GM20000 (cell line): Measurements from ENCODE around the gene PGAM5.

ENCODE experiments used
- DNase-seq: peaks from one replicate; pipeline ENCODE4 v3.0.0; 2012; ENCODE audit warnings: low spot score
- CTCF ChIP-seq: IDR thresholded peaks from 2 replicates; pipeline ENCODE4 v1.5.1; 2012; ENCODE audit warnings: mild to moderate bottlenecking, control low read depth; ENCODE audit errors: extremely low read depth, missing control alignments

Gene PGAM5

GRCh38 chr12:132710405-132711079 is at the start of gene PGAM5:
TSS of gene PGAM5 (plus strand) at chr12:132710842. CDS start at chr12:132710877, 35 bp downstream.
- peak; percentile 98 for DNase-seq
- no peak for TF ChIP-seq CTCF

- no peak for TF ChIP-seq CTCF
- no peak for DNase-seq
Observed at GRCh38 chr12:132660996-132661395, 49.6 kb upstream of the PGAM5 start.

- TF ChIP-seq CTCF: no peak
- no peak for DNase-seq
Observed at GRCh38 chr12:132661972-132662371, 48.7 kb upstream of the PGAM5 start.

GRCh38 chr12:132662901-132663755 is 47.5 kb upstream of the PGAM5 start:
- DNase-seq: no peak
- TF ChIP-seq CTCF: no peak

- no peak for TF ChIP-seq CTCF
- DNase-seq: no peak
Observed at GRCh38 chr12:132664206-132665148, 46.2 kb upstream of the PGAM5 start.

- TF ChIP-seq CTCF: no peak
- DNase-seq: no peak
Observed at GRCh38 chr12:132665149-132665491, 45.5 kb upstream of the PGAM5 start.
